GM21447 (cell line): ENCODE data around the gene SERPINA3.
"Not testable (repeated sequence)": the region's sequence is repeated elsewhere in the genome, so short reads cannot be mapped to it uniquely, and the experiment has no call there.

ENCODE experiments used
- ATAC-seq: cut with Tn5 transposase; IDR thresholded peaks from one replicate; pipeline ENCODE4 v1.9.1; 2021; ENCODE audit not compliant: unreplicated experiment

The SERPINA3 gene

GRCh38 chr14:94583557-94583956 is 28.6 kb upstream of the SERPINA3 start:
- ATAC-seq: no peak

GRCh38 chr14:94584591-94585280 is 27.5 kb upstream of the SERPINA3 start:
- ATAC-seq: no peak

- ATAC-seq: no peak
These were observed 25.6 kb upstream of the SERPINA3 start for GRCh38 chr14:94586635-94587034.

- ATAC-seq: no peak
These were observed 23.9 kb upstream of the SERPINA3 start for GRCh38 chr14:94588311-94588710.

GRCh38 chr14:94591073-94591472 is 21.1 kb upstream of the SERPINA3 start:
- no peak for ATAC-seq

GRCh38 chr14:94591871-94592270 is 20.3 kb upstream of the SERPINA3 start:
- no peak for ATAC-seq

- no peak for ATAC-seq
These were observed 19.7 kb upstream of the SERPINA3 start for GRCh38 chr14:94592457-94592856.

- ATAC-seq: no peak
These were observed 18.8 kb upstream of the SERPINA3 start for GRCh38 chr14:94593376-94593748.

- no peak for ATAC-seq
These were observed 18.3 kb upstream of the SERPINA3 start for GRCh38 chr14:94593749-94594431.

- ATAC-seq: no peak
These were observed 17.8 kb upstream of the SERPINA3 start for GRCh38 chr14:94594441-94594840.

- no peak for ATAC-seq
These were observed 16.3 kb upstream of the SERPINA3 start for GRCh38 chr14:94595912-94596311.

- ATAC-seq: no peak
These were observed 15.8 kb upstream of the SERPINA3 start for GRCh38 chr14:94596361-94596760.

- no peak for ATAC-seq
These were observed 14.4 kb upstream of the SERPINA3 start for GRCh38 chr14:94597788-94598187.

- no peak for ATAC-seq
These were observed 13.7 kb upstream of the SERPINA3 start for GRCh38 chr14:94598506-94598815.

GRCh38 chr14:94598816-94599655 is 13.2 kb upstream of the SERPINA3 start:
- ATAC-seq: no peak

- no peak for ATAC-seq
These were observed 12.6 kb upstream of the SERPINA3 start for GRCh38 chr14:94599656-94600004.

- ATAC-seq: no peak
These were observed 12.0 kb upstream of the SERPINA3 start for GRCh38 chr14:94600148-94600545.

- ATAC-seq: no peak
These were observed 10.3 kb upstream of the SERPINA3 start for GRCh38 chr14:94601884-94602391.

GRCh38 chr14:94602722-94603121 is 9.5 kb upstream of the SERPINA3 start:
- ATAC-seq: no peak

GRCh38 chr14:94605361-94605760 is 6.8 kb upstream of the SERPINA3 start:
- ATAC-seq: no peak

- ATAC-seq: not testable (repeated sequence)
These were observed 3.2 kb upstream of the SERPINA3 start for GRCh38 chr14:94608966-94609365.

GRCh38 chr14:94611179-94611578 is 1.0 kb upstream of the SERPINA3 start:
- no peak for ATAC-seq
